Muscle layer of colon (tissue), 2 donors: Measurements from ENCODE around the gene UNK.

Experiments used
- H3K27ac ChIP-seq: one replicate; pipeline ENCODE4 v1.7.0; 2013; ENCODE audit warnings: low read depth, mild to moderate bottlenecking, low read length, moderate library complexity
- H3K27me3 ChIP-seq, 2 donors: one replicate each; pipeline ENCODE4 v1.7.0; 2013; ENCODE audit warnings: low read length in 2 of 2, mild to moderate bottlenecking in 2 of 2; ENCODE audit not compliant: insufficient read depth in 2 of 2, control insufficient read depth in 1 of 2
- H3K36me3 ChIP-seq: one replicate; pipeline ENCODE4 v1.7.0; 2013; ENCODE audit warnings: mild to moderate bottlenecking, low read length; ENCODE audit not compliant: insufficient read depth
- H3K4me1 ChIP-seq: one replicate; pipeline ENCODE4 v1.7.0; 2013; ENCODE audit warnings: mild to moderate bottlenecking, low read length; ENCODE audit not compliant: insufficient read depth
- H3K4me3 ChIP-seq, 2 donors: one replicate each; pipeline ENCODE4 v1.7.0; 2013; ENCODE audit warnings: low read length in 2 of 2, low read depth in 1 of 2, mild to moderate bottlenecking in 1 of 2, moderate library complexity in 1 of 2
- H3K9ac ChIP-seq: one replicate; pipeline ENCODE4 v1.7.0; 2013; ENCODE audit warnings: low read length
- H3K9me3 ChIP-seq: one replicate; pipeline ENCODE4 v1.7.0; 2013; ENCODE audit warnings: mild to moderate bottlenecking, low read length
- donor health status: abdominal sarcoma.
- donor health status: Adenocarcinoma of cecum.

UNK gene

DNA sequence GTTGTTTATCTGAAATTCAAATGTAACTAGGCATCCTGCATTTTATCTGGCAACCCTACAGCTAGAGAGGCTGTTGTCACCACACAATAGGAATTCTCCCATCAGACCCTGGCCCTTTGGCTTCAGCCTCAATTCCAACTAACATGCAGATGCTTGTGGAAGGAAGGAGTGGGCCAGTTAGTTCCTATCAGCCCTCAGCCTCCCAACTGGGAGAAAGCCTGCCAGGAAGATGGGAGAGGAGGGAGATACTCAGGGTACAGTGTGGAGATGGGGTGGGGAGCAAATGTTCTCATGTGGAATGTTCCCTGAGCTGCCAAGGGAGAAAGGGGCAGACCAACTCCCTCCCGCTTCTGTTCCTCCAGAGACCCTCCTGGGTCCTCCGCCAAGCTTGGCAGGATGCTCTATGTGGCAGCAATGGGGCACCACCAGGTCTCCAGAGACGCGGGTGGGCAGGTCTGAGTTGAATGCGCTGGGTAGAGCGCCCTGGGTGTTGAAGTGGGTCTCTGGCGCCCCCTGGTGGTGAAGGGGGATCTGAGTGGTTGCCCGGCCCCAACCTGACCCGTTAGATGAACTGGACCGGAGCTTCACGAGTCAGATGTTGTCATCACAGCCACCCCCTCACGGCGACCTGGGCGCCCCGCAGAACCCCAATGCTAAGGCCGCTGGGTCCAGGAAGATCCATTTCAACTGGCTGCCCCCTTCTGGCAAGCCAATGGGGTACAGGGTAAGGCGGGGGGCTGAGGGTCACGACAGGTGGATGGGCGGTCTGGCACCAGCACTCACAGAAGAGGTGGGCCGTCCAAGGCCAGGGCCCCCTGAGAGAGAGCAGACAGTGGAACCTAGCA, 34.8 kb upstream of the UNK start:
- Histone ChIP-seq H3K27ac (no peak overlapping the region), H3K4me1 (peaks cover 17% of the 10 kb centered on the region), H3K36me3 (no peaks in the 10 kb centered on the region), H3K9me3 (no peaks in the 10 kb centered on the region), H3K4me3 (no peak overlapping the region), H3K9ac (no peak overlapping the region), H3K27me3 (no peaks in the 10 kb centered on the region)

DNA sequence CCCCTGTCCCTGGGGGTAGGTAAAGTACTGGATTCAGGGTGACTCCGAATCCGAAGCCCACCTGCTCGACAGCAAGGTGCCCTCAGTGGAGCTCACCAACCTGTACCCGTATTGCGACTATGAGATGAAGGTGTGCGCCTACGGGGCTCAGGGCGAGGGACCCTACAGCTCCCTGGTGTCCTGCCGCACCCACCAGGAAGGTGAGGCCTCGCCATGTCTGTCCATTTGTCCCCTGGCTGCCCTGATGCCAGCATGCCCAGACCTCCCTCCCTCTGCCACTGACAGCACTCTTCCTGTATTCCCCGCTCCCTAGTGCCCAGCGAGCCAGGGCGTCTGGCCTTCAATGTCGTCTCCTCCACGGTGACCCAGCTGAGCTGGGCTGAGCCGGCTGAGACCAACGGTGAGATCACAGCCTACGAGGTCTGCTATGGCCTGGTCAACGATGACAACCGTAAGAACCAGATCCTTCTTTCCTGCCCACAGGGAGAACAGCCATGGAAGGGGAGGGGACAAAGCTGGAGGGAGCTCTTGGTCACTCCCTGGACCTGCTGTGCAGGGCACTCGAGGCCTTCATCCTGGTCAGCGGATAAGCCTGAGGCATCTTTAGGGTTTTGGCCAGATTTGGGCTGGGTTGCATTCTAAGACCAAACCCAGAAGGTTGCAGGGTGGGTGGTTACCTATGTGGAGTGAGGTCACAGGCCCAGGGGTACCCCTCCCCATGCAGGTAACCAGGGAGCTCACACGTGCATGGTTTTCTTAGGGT, 33.8 kb upstream of the UNK start:
- Histone ChIP-seq H3K27me3 (no peaks in the 10 kb centered on the region), H3K27ac (no peak overlapping the region), H3K9me3 (no peaks in the 10 kb centered on the region), H3K4me3 (no peak overlapping the region), H3K4me1 (peaks cover 19% of the 10 kb centered on the region), H3K9ac (no peak overlapping the region), H3K36me3 (no peaks in the 10 kb centered on the region)

DNA sequence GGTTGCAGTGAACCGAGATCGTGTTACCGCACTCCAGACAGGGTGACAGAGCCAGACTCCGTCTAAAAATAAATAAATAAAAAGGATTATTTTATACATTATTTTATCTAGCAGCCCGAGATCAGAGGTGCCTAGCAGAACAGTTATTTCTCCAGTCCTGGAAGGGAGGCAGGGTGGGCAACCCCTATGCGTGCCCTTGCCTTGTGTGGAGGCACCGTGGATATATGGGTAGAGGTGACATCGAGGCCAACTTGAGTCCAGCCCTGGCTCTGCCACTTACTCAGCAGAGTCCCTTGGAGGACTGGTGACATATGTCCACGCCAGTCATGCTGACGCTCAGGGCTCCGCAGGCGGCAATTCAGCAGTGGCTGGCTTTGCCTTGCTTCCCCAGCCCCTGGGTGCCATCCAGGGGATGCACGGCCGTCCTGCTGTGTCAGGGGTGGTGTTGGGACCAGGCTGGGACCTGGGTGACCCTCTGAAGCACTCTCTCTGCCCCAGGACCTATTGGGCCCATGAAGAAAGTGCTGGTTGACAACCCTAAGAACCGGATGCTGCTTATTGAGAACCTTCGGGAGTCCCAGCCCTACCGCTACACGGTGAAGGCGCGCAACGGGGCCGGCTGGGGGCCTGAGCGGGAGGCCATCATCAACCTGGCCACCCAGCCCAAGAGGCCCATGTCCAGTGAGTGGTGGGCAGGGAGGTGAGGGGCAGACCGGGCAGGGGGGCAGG, 32.8 kb upstream of the UNK start:
- peaks cover 19% of the 10 kb centered on the region for H3K4me1 ChIP-seq
- no peaks in the 10 kb centered on the region for H3K27me3 ChIP-seq
- no peak overlapping the region for H3K27ac ChIP-seq
- no peak overlapping the region for H3K9ac ChIP-seq
- no peak overlapping the region for H3K4me3 ChIP-seq
- H3K9me3 ChIP-seq: no peaks in the 10 kb centered on the region
- H3K36me3 ChIP-seq: no peaks in the 10 kb centered on the region

DNA sequence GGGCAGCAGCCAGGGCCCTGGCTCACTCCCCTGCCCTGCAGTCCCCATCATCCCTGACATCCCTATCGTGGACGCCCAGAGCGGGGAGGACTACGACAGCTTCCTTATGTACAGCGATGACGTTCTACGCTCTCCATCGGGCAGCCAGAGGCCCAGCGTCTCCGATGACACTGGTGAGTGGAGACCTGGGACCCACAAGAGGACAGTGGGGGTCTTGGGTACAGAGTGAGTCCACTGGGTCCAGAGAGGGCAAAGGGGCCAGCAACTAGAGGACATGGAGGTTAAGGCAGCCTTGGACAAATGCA, 32.2 kb upstream of the UNK start:
- H3K4me1 ChIP-seq: peaks cover 19% of the 10 kb centered on the region
- no peaks in the 10 kb centered on the region for H3K9me3 ChIP-seq
- no peak overlapping the region for H3K9ac ChIP-seq
- H3K27me3 ChIP-seq: no peaks in the 10 kb centered on the region
- no peak overlapping the region for H3K27ac ChIP-seq
- H3K36me3 ChIP-seq: no peaks in the 10 kb centered on the region
- H3K4me3 ChIP-seq: no peak overlapping the region

DNA sequence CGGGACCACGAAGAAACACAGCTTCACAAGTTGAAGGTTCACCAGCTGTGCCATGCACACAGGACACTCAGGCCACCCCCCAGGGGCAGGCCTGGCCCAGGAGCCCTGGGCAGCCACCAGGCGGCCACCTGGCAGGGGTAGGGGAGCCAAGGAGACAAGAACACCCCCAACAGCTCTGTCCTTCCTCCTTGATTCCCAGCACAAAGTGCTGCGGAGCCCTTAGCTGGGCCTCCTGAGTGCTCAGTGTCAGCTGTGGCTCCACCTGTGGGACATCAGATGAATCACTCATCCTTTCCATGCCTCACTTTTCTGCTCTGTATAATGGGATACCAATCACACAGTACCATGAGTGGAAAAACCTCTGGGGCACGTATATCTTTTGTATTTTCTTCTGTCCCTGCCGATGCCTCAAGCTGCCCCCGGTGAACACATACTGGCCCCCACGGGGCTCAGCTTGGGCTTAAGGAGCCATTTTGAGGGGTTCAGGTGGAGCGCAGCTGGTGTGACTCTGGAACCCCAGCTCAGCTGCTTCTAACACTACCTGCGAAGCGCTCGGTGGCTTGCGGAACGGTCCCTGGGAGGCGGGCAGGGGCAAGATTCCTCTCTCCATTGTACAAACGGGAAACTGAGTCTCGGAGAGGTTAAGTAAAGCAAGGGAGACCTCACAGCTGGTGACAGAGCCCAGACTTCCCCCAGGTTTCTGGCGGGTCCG, 31.6 kb upstream of the UNK start:
- Histone ChIP-seq H3K9ac (no peak overlapping the region), H3K4me1 (peaks cover 14% of the 10 kb centered on the region), H3K36me3 (no peaks in the 10 kb centered on the region), H3K27me3 (no peaks in the 10 kb centered on the region), H3K9me3 (no peaks in the 10 kb centered on the region), H3K4me3 (peak overlapping the region; percentile 40 to 55), H3K27ac (no peak overlapping the region)

DNA sequence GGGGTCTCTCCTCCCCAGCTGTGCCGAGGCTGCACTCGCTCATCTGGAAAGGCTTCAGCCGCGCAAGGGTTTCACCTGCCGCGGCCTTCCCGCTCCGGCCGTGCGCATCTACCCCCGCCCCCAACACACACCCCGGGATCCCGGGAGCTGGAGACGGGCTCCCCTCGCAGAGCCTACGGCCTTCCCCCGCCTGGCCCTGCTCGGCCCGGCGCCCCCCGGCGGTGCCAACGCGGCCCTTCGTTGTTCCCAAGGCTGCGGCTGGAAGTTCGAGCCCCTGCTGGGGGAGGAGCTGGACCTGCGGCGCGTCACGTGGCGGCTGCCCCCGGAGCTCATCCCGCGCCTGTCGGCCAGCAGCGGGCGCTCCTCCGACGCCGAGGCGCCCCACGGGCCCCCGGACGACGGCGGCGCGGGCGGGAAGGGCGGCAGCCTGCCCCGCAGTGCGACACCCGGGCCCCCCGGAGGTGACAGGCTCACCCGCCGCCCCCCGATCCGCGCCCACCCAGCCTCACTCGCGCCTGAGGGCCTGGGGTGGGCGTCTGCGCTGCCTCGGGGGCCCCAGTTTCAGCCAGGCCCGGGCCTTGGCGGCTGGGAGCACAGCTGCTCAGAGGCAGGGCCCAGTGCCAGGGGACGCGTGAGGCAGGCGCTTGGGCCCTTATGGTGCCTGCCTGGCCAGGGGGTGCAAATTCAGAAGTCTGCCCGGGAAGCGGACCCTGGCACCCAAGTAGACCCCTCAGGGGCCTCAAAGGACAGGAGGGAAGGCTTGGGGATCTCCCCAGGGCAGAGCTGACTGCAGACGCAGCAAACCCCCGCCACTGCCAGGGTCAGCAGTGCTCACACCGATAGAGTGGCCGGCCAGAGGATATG, 30.9 kb upstream of the UNK start:
- Histone ChIP-seq H3K36me3 (no peaks in the 10 kb centered on the region), H3K4me1 (peaks cover 14% of the 10 kb centered on the region), H3K27me3 (no peaks in the 10 kb centered on the region), H3K27ac (peak overlapping the region; percentile 49), H3K9me3 (no peaks in the 10 kb centered on the region), H3K9ac (peak overlapping the region; percentile 33), H3K4me3 (peak overlapping the region; percentile 40 to 55)

DNA sequence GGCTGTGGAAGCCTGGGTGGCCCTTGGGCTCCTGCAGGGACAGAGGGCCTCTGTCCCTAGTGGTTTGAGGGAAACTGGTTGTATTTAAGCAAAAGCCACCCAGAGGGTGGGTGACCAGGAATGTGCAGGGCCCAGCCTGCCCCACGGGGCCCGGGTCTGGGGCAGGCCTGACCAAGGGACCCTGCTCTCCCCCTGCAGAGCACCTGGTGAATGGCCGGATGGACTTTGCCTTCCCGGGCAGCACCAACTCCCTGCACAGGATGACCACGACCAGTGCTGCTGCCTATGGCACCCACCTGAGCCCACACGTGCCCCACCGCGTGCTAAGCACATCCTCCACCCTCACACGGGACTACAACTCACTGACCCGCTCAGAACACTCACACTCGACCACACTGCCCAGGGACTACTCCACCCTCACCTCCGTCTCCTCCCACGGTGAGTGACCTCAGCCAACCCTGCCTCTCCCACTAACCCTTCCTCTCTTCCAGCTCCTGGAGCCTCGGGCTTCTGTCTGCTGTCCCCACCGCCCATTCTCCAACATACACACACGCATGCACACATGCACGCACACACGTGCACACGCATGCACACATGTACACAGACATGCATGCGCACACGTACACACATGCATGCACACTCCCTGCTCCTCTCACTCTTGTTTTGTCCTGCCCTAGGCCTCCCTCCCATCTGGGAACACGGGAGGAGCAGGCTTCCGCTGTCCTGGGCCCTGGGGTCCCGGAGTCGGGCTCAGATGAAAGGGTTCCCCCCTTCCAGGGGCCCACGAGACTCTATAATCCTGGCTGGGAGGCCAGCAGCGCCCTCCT, 30.0 kb upstream of the UNK start:
- no peaks in the 10 kb centered on the region for H3K9me3 ChIP-seq
- H3K36me3 ChIP-seq: peaks cover 4% of the 10 kb centered on the region
- peaks cover 14% of the 10 kb centered on the region for H3K4me1 ChIP-seq
- peak overlapping the region; percentile 33 for H3K9ac ChIP-seq
- peak overlapping the region; percentile 4 to 55 for H3K4me3 ChIP-seq
- peak overlapping the region; percentile 49 for H3K27ac ChIP-seq
- no peaks in the 10 kb centered on the region for H3K27me3 ChIP-seq

DNA sequence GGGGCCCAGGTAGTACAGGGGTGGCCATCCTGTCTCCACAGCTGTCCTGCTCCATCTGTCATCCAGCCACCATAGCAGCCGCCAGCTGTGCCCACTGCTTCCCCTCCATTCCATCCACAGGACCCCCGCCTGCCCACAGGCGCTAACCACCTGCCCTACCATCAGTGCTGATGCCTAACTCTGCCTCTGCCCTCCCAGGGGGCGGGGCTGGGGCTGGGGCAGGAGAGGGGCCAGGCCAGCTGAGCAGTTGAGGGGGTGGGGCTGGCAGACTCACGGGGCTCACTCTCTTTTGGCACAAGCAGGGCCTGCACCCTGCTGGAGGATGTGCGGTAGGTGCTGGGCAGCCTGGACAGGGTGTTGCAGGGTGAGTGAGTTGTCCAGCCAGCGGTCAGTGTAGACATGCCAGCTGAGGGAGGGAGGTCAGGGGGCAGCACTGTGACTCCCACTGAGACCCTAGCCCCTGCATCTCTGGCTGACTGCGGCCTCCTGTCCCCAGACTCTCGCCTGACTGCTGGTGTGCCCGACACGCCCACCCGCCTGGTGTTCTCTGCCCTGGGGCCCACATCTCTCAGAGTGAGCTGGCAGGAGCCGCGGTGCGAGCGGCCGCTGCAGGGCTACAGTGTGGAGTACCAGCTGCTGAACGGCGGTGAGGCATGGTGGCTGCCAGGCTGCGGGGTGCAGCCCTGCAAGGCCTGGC, 29.3 kb upstream of the UNK start:
- Histone ChIP-seq H3K27ac (no peak overlapping the region), H3K9me3 (no peaks in the 10 kb centered on the region), H3K27me3 (no peaks in the 10 kb centered on the region), H3K4me3 (no peak overlapping the region), H3K36me3 (peaks cover 4% of the 10 kb centered on the region), H3K9ac (no peak overlapping the region), H3K4me1 (peaks cover 14% of the 10 kb centered on the region)

DNA sequence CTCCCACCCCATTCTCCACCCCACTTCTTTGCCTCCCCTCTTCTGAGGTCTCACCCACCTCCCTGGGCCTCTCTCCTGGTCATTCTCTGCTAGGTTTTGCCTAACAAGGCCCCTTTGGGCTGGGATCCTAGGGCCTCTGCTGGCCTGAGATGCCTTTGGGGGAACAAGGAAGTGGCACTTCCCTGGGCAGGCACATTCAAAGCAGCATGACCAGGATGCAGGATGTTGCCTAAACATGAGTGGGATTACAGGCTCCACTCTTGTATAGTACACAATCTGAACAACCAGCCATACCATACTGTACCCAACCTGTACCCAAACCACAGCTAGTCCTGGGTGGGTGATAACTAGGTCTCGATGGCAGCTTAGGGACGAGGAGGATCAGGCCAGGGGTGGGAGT, 28.6 kb upstream of the UNK start:
- H3K36me3 ChIP-seq: peaks cover 4% of the 10 kb centered on the region
- no peak overlapping the region for H3K27ac ChIP-seq
- H3K9me3 ChIP-seq: no peaks in the 10 kb centered on the region
- no peak overlapping the region for H3K9ac ChIP-seq
- no peaks in the 10 kb centered on the region for H3K27me3 ChIP-seq
- H3K4me3 ChIP-seq: no peak overlapping the region
- peaks cover 14% of the 10 kb centered on the region for H3K4me1 ChIP-seq
